ENCODE data around the gene DDX53. TPM values are rescaled to one million over a fixed set of nuclear protein-coding genes. Genes with fewer than 3 reads are reported as not detected.

Gene DDX53
- total RNA-seq (ENCODE audit: insufficient read depth, low replicate concordance), result 2.2 TPM

- DNase-seq (ENCODE audit: low spot score), result no peak
These were observed at the start of gene DDX53 for GRCh38 chrX:22999696-23000223. Gene DDX53 (plus strand): TSS chrX:22999960. CDS start chrX:23000058, 98 bp downstream.

DNA sequence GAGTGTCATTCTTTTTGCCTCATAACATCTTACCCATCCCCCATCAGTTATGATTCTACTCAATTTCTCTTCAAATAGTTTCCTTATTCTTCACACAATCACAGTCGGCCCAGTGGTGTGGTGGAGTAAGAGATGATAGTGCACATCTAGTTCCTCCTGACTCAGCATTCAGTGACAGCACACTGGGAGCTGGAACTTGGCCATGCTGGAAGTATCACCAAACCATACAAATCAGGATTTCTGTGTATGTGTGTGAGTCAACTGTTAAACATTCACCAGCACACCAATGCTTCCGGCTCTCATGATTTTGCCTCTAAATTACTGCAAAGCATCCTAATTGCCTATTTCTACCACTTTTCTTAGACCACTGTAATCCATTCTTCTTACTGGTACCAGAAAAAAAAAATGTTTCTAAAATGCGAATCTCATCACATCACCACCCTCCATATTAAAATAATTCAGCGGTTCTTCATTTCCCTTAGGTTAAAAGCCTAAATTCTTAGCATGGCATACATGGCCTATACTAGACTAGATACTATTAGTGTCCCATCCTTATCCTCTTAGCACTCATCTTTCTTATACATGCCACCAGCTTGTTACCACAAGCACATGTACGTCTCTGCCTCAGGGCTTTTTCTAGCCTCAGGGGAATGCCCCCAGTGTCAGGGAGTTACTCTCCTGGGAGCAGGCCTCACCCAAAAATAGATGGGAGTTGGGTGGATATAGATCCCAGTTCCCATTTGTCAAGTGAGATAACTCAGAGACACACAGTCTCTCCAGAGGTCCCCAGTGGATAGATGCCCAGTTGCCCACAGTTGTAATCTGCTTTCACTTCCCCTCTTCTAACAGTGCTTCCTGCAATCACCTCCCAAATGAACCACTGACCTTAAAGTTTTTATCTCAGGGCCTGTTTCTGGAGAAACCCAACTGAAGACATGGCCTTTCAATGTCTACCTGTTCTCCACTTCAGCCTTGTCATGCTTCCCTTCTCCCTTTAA is 49.2 kb upstream of the DDX53 start:
- DNase-seq (ENCODE audit: low spot score), result peak; percentile 45

DNA sequence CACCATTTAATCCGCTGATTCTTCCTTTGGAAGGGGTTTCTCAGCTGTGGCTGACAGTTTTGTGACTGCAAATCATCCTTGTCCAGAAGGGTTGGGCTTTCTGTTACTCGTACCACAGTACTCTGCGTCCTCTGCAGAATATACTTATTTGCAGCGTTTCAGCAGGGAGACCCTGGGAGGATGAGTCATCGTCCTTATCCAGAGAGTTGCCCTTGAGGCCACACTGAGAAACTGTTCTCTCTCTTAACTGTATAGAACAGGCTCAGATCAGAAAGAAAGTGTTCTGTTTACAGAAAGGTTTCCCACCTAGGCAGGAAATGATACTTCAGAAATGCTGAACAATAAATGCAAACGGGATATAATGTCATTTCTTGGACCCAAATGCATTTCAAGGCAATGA is 47.8 kb upstream of the DDX53 start:
- peak; percentile 63 for DNase-seq (ENCODE audit: low spot score)

- no peak for DNase-seq (ENCODE audit: low spot score)
These were observed 41.5 kb upstream of the DDX53 start for GRCh38 chrX:22958250-22958649.

GRCh38 chrX:22959204-22959920 is 40.4 kb upstream of the DDX53 start:
- no peak for DNase-seq (ENCODE audit: low spot score)

GRCh38 chrX:22963196-22963595 is 36.6 kb upstream of the DDX53 start:
- no peak for DNase-seq (ENCODE audit: low spot score)

DNA sequence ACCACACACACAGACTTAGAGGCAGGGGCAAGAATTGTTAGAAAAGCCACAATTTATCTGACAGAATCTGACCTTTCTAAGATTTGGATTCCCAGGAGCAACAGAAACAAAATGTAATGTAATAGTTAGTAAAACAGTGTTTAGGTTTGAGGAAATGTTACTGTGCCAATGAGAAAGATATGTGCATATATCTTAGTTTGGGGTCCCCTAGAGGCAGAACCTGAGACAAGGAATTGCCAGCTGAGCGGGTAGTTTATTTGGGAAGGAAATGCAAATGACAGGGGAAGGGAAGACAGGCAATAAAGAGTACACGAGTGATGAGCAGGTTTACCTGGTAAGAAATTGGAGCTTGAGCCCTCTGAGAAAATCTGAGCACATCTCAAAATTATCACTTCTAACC is 31.3 kb upstream of the DDX53 start:
- DNase-seq (ENCODE audit: low spot score), result no peak

DNA sequence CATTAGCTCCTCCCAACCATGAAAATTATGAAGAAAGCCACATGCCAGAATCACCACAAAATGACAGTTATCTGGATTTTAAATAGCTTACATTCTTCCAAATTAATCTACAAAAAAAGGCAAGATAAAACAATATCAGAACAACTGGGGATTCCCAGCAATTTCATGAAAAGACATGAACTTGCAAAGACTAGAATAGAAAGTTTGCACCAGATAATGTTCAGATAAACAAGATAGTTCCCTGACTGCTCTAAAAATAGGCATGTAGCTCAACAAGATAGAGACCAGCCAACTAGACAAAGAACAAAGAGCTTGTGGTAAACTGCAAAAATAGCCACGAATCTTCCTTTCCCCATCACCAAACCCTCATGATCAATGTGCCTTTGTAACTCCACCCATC is 30.3 kb upstream of the DDX53 start:
- DNase-seq (ENCODE audit: low spot score), result no peak

- DNase-seq (ENCODE audit: low spot score), result no peak
These were observed 28.9 kb upstream of the DDX53 start for GRCh38 chrX:22970861-22971260.

DNA sequence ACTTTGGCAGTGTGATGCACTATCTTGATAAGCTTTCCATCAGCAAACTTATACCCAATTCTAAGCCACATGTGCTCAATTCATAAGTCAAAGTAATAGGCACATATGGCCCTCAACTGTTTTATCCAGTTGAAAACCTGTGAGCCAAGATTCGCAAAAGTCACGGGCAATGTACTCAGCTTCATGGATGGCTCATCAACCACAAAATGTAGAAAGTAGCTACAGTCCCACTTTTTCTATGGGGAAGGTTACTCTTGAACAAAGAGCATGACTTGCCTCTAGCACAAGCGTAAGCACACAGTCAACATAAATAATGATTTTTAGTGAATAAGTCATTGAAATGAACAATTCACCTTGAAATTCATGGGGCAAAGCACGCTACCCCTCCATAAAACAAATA is 25.1 kb upstream of the DDX53 start:
- DNase-seq (ENCODE audit: low spot score), result no peak

DNA sequence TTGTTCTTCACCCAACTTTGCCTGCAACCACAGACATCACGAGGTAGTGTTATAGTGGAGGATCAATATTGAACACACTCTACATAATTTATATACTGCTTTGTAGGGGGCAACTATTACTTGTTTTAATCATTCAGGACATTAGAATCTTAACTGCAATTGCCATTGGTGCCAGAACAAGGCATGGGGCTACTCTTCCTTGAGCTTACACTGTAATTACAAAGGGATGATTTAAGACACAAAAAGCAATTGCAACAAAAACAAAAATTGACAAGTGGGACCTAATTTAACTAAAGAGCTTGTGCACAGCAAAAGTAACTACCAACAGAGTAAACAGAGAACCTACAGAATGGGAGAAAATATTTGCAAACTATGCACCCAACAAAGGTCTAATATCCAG is 24.0 kb upstream of the DDX53 start:
- no peak for DNase-seq (ENCODE audit: low spot score)

DNA sequence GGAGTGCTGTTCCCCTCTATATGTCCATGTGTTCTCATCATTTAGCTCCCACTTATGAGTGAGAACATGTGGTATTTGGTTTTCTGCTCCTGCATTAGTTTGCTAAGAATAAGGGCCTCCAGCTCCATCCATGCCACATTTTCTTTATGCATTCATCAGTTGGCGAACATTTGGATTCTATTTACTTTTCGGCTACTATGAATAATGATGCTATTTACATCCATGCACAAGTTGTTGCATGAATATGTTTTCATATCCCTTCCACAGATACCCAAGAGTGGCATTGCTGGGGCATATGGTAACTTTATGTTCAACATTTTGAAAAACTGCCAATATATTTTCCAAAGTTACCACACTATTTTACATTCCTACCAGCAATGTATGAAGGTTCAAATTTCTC is 13.8 kb upstream of the DDX53 start:
- no peak for DNase-seq (ENCODE audit: low spot score)

- no peak for DNase-seq (ENCODE audit: low spot score)
These were observed 12.3 kb upstream of the DDX53 start for GRCh38 chrX:22987452-22987851.

GRCh38 chrX:23003116-23003515 is 3.4 kb downstream of the DDX53 start:
- DNase-seq (ENCODE audit: low spot score), result peak; percentile 1

GRCh38 chrX:23008431-23009099 is 8.8 kb downstream of the DDX53 start:
- peak; percentile 0 for DNase-seq (ENCODE audit: low spot score)

- DNase-seq (ENCODE audit: low spot score), result peak; percentile 13
These were observed 12.4 kb downstream of the DDX53 start for GRCh38 chrX:23012162-23012561.

GRCh38 chrX:23012636-23013035 is 12.9 kb downstream of the DDX53 start:
- no peak for DNase-seq (ENCODE audit: low spot score)

GRCh38 chrX:23013366-23013765 is 13.6 kb downstream of the DDX53 start:
- DNase-seq (ENCODE audit: low spot score), result peak; percentile 0

DNA sequence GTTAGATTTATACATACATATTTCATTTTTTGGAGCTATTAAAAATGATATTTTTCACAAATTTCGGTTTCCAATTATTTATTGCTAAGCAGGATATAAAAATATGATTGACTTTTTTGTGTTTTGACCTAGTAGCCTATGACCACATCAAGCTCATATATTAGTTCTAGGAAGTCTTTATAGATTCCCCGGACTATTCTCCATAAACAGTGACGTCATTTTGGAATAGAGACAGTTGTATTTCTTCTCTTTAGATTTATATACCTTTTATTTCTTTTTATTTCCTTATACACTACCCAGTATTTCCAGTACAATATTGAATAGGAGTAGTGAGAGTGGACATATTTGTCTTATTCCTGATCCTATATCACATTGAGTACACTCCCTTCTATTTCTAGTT is 31.8 kb downstream of the DDX53 start:
- DNase-seq (ENCODE audit: low spot score), result no peak

DNA sequence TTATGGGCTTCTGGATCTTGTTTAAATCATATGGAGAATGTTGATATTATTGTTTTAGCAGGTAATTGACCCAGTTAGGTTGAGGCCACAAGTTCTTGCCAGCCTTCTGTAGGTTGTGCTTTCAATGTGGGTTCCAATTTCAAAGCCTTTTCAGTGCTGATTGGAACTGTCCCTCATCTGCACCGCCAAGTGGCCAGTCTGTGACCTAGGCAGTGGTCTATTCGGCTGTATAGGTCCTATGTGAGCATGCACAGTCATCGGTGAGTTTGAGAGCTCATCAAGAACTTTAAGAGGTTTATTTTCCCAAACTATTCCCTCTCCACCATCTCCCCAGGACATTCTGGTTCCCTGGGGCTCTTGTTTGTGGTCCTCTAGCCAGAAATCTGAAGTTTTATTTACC is 35.7 kb downstream of the DDX53 start:
- DNase-seq (ENCODE audit: low spot score), result no peak

DNA sequence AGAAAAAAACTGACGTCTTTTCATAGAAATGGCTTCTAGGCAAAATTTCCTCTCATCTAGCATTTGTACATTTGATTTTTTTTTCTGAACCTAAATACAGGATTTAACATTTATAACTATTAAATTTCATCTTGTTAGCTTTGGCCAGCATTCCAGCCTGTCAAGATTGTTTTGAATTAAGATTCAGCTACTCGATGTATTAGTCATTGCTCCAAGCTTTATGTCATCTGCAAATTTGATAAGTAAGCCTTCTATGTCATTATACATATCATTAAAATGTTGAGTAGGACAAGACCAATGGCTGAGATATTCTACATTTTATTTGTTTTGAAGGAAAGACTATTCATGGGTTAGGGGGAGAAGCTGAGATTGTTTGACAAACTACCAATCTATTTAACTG is 46.7 kb downstream of the DDX53 start:
- no peak for DNase-seq (ENCODE audit: low spot score)

All from umbilical cord (tissue), 2 donors.